ENCODE data around the gene PPP1R3G.
"Not testable (repeated sequence)": the region's sequence is repeated elsewhere in the genome, so short reads cannot be mapped to it uniquely, and the experiment has no call there.

Gene PPP1R3G

GRCh38 chr6:5084781-5085647 is at the start of gene PPP1R3G:
TSS of gene PPP1R3G (plus strand) at chr6:5085341. CDS start at chr6:5085486, 145 bp downstream.
- no peak for DNase-seq (ENCODE audit: low read depth)

DNA sequence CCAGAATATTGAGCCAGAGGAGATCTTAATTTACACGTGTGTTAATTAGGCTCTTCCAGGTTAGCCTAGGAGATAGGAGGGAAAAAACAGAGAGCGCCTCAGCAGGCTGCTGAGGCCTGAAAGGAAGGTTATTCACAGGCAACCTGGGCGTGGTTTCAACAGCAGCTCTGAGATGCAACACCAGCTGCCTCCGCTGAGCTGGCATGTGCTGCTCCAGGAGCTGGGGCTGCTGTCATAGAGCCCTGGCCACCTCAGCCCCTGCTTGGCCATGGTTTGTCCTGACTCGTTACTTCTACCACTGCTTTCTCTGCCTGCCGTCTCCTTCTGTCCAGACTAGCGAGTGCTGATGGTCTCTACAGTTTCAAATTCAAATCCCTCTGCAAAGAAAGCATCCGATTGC is 48.9 kb upstream of the PPP1R3G start:
- DNase-seq (ENCODE audit: low read depth): no peak

DNA sequence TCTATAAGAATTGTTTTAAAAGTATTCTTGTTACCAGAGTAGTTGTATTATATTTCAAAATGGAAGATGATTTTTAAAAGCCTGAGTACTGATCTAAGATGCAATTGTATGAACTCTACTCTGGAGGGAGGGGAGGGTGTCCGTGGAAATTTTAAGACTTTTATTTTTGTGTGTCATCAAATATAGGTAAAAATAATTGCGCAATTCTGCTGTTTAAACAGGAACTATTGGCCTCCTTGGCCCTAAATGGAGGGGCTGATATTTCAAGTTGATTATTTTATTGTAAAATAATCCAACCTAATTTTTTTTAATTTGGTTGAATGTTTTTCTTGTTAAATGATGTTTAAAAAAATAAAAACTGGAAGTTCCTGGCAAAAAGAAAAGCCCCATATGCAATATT is 43.2 kb upstream of the PPP1R3G start:
- DNase-seq (ENCODE audit: low read depth): no peak

- no peak for DNase-seq (ENCODE audit: low read depth)
Measured at GRCh38 chr6:5042436-5042835, 42.7 kb upstream of the PPP1R3G start.

DNA sequence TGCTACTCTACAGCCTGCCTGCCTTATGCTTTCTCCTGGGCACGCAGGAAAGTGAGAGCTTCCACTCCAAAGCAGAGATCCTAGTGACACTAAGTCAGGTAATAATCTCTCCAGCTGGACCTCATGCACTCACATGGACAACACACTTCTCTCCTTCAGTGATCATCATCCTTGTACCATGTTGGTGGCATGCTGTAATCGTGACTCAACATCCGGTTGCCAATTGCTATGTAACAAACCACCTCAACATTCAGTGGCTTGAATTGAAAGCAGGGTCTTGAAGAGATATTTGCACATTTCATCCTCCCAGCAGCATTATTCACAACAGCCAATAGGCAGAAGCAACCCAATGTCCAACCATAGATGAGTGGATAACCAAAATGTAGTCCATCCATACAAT is 40.3 kb upstream of the PPP1R3G start:
- no peak for DNase-seq (ENCODE audit: low read depth)

DNA sequence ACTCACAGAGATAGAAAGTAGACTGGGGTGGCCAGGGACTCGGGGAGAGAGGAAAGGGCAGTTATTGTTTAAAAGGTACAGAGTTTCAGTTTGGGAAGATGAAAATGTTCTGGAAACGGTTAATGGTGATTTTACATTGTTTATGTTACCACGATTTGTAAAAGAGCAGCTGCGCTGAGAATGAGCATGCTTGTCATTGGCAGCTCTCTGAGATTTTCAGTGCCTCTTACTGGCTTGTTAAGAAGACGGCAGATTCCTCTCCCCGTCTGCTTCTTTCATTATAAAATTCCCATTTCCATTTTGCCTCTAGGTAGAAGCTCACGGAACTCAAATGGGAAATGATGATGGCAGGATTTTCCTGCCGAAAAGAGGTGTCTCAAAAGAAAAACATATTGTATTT is 39.7 kb upstream of the PPP1R3G start:
- DNase-seq (ENCODE audit: low read depth): no peak

GRCh38 chr6:5046430-5046829 is 38.7 kb upstream of the PPP1R3G start:
- DNase-seq (ENCODE audit: low read depth): no peak

DNA sequence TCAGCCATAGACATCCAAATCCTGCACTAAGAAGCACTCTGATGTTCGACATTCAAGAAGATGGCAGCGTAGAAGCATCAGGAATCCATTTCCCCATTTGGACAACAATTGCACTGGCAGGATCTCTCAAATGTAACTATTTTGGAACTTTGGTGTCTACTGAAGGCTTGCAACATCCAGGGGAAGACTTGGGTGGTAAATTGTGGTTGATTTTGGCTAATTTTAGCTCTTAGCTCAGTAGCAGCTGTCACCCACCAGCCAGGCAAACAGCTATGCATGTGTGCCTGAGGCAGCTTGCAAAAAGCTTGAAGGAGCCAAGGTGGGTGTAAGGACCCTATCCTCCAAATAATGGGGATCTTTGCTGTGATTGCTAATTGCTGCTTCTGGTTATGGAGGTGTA is 35.1 kb upstream of the PPP1R3G start:
- DNase-seq (ENCODE audit: low read depth): no peak

DNA sequence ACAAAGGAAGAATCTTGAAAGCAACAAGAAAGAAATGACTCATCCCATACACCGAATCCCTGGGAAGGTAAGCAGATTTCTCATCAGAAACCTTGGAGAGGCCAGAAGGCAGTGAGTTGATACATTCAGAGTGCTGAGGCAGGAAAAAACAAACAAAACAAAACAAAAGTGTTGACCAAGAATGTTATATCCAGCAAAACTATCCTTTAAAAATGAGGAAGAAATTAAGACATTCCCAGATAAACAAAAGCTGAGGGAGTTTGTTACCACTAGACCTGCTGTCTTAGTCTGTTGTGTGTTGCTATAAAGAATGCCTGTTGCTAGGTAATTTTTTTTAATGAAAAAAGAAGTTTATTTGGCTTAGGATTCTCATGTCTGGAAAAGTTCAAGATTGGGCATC is 33.7 kb upstream of the PPP1R3G start:
- no peak for DNase-seq (ENCODE audit: low read depth)

DNA sequence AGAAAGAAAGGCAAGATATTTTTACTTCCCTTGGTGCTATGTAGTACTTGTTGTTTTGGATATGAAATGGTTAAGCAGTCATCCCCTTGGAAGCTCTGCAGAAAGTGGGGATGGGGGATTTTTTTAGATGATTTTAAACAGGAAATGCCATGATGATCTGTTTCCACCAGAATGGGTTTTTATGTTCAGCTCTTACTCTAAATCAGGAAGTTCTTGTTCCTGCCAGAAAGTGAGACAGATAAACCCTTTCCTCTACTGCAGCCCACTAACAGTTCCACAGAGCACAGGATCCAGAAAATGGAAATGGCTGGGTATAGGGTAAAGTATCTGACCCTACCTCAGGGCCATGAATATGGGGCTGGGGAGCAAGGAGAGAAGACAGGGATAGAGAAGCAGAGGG is 32.1 kb upstream of the PPP1R3G start:
- DNase-seq (ENCODE audit: low read depth): no peak

DNA sequence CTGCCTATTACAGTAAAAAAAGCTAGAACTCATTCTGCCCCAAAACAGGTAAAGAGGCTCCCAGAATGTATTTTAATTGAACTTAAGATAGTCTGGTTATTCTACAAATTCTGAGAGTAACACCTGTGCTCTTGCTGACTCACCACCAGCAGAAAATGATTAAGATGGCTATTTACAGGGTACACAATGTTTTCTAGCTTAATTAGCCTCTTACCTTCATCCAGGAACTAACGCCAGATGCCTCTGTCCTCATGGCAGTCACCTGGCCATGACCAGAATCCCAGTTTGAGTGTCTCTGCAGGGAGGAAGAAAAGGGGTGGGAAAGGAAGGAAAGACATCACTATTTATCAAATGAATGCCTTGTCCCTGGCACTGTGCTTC is 31.3 kb upstream of the PPP1R3G start:
- no peak for DNase-seq (ENCODE audit: low read depth)

DNA sequence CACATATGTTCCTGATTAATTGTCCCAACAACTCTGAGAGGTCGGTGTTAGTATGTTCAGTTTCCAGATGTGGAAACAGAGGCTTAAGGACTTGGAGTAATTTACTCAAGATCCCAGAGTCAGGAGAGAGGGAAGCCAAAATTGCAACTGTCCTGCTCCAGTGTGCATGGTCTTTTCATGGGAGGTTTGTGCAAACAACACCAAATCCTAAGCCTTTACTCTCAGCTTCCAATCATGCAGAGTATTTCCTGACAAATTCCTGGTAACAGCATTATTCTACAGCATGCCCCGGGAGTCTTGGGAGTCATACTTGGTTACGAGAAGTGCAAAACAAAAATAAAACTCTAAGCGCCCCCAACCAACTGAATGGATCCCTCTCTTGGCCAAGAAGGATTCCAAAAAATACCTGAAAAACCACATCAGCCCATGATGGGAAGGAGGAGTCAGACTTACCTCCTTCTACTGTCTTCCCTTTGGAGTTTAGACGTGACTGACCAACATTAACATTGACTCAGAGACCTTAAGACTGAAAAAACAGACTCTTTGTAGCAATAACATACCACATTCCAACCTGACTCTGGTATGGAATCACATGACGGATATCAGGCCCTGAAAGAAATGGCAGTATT is 30.8 kb upstream of the PPP1R3G start:
- peak; percentile 17 for DNase-seq (ENCODE audit: low read depth)

DNA sequence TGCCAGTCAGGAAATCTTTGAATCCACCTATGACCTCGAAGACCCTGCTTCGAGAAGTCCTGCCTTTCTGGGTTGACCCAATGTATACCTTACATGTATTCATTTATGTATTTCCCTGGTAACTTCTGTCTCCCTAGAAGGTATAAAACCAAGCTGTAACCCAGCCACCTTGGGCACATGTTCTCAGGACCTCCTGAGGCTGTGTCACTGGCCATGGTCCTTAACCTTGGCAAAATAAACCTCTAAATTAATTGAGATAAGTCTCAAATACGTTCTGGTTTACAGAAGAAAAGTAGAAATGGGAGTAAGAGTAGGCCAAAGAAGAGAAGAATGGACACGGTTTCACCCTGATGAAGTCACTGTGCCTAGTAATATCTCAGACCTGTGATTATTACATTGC is 30.0 kb upstream of the PPP1R3G start:
- no peak for DNase-seq (ENCODE audit: low read depth)

GRCh38 chr6:5058254-5058653 is 26.9 kb upstream of the PPP1R3G start:
- DNase-seq (ENCODE audit: low read depth): no peak

- no peak for DNase-seq (ENCODE audit: low read depth)
Measured at GRCh38 chr6:5059036-5059896, 25.9 kb upstream of the PPP1R3G start.

- DNase-seq (ENCODE audit: low read depth): not testable (repeated sequence)
Measured at GRCh38 chr6:5060439-5060838, 24.7 kb upstream of the PPP1R3G start.

- no peak for DNase-seq (ENCODE audit: low read depth)
Measured at GRCh38 chr6:5061152-5061551, 24.0 kb upstream of the PPP1R3G start.

DNA sequence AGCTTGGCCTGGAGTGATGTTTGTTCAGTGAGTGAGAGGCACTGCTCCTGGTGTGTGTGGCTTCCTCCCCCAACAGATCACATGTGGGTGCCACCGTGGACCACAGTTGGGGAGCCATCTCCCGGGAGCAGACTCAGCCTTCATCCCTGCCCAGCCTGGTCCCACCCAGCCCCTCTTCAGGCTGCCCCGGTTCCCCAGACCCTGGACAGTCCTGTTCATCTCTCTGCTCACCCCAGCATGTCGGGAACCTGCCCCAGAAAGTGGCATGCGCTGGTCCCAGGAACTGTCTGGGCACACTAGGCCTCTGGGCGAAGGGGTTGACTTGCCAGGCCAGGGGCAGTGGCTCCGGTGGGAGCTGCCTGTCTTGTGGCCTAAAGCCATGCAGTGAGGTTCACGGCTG is 21.5 kb upstream of the PPP1R3G start:
- no peak for DNase-seq (ENCODE audit: low read depth)

DNA sequence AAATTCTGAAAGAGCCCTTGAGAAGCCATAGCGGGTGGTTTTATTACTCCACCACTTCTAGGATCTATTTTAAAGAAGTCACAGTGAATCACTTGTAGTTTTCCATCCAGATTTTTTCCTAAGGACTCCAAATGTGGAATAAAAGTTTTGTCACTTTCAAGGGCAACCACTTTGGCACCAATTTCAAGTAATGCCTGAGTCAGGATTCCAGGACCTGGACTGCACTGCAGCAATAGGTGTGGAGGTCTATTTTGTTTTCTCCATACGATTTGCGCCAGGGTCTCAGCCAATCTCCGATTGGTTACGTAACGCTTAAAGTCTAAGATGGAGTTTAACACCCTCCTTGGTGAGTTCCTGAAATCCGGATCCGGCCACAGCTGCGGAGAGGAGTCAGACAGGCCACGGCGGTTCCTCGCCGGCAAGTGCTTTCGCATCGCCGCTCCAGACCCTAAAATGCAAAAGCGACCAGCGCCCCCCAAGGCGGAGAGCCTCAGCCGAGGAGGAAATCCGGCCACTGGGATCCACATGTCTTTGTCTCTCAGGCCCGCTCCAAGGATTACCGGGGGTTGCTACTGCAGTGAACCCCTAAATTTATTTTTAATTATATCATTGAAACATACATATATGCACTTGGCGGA is 18.6 kb upstream of the PPP1R3G start:
- no peak for DNase-seq (ENCODE audit: low read depth)

DNA sequence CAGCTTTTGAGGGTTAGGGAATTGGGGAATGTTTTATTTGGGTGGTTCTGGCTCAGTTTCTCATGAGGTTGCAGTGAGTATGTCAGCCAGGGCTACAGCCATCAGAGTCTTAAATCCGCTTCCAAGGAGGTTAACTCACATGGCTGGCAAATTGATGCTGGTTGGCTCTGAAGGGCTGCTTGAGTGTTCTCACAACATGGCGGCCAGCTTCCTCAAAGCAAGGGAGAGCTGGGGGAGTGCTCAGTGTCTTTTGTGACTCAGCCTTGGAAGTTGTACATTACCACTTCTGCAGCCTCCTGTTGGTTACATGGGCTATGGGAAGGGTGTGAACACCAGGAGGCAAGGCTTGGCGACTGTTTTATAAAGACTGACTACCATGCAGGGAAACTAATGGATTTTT is 17.8 kb upstream of the PPP1R3G start:
- no peak for DNase-seq (ENCODE audit: low read depth)

DNA sequence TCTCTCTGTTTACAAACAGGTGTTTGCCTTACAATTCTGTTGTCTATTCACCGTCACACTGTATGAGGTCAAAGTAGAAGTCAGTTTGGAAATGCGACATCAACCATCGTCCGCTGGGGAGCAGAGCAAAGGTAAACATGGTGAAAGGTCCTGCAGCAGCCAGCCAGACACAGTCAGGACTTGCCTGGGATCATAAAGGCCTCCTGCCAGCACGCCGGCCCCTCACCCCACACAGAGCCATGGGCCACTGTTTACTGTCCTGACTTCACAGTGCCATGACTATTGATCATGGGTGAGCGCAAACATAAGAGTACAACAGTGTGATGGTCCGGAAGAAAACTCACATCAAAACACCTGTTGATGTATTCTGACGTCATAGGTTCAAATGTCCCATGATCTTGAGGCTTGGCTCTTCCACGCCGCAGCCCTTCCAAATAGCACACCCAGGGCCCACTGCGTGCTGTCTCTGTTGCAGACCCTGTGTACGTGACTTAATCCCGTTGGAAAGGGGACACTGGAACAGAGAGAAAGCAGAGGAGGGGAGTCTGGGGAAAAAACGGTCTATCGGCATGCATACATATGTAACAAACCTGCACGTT is 16.9 kb upstream of the PPP1R3G start:
- DNase-seq (ENCODE audit: low read depth): no peak

- no peak for DNase-seq (ENCODE audit: low read depth)
Measured at GRCh38 chr6:5071216-5071615, 13.9 kb upstream of the PPP1R3G start.
